Body of pancreas (tissue), 4 donors: ENCODE results near the gene ADK. TPM values are rescaled to one million over a fixed set of nuclear protein-coding genes. Genes with fewer than 3 reads are reported as not detected.
"Not testable (repeated sequence)": the region's sequence is repeated elsewhere in the genome, so short reads cannot be mapped to it uniquely, and the experiment has no call there.

Source experiments
- ATAC-seq: fragments of 150-250 bp; one replicate; pipeline ENCODE4 v1.9.1; 2016
- DNase-seq, 4 donors: peaks; one replicate each; pipeline ENCODE4 v3.0.0-alpha.2; 2019
- H3K27ac ChIP-seq, 4 donors: fragments of 200-600 bp; sonication (generic); 1 replicate in 3 of 4; 2 replicates in 1 of 4; pipeline versions ENCODE4 v1.5.1 to v1.6.1; 2016 to 2019; ENCODE audit warnings: mild to moderate bottlenecking in 1 of 4, mixed read lengths in 1 of 4, moderate library complexity in 1 of 4
- H3K27me3 ChIP-seq, 2 donors: fragments of 200-600 bp; sonication (generic); one replicate each; pipeline ENCODE4 v1.6.0; 2016; ENCODE audit warnings: mild to moderate bottlenecking in 1 of 2
- H3K36me3 ChIP-seq, 2 donors: fragments of 200-600 bp; sonication (generic); replicated peaks in 1 of 2; 2 replicates each; pipeline ENCODE4 v1.5.1; 2016; ENCODE audit warnings: low read depth in 2 of 2; ENCODE audit not compliant: insufficient read depth in 1 of 2
- H3K4me1 ChIP-seq: fragments of 200-600 bp; sonication (generic); one replicate; pipeline ENCODE4 v1.6.0; 2016
- H3K4me3 ChIP-seq, 2 donors: fragments of 200-600 bp; sonication (generic); 1 replicate in 1 of 2; 2 replicates in 1 of 2; pipeline ENCODE4 v1.5.1; 2016 to 2019
- H3K9me3 ChIP-seq, 3 donors: fragments of 200-600 bp; sonication (generic); 1 replicate in 2 of 3; 2 replicates in 1 of 3; pipeline ENCODE4 v1.5.1; 2016
- CTCF ChIP-seq, 7 experiments: fragments of 450-650 bp in 4 of 7; fragments of 200-600 bp in 3 of 7; sonication (generic) in 3 of 7; IDR thresholded peaks; one replicate each; pipeline ENCODE4 v1.5.1; 2016 to 2019; ENCODE audit warnings: antibody characterized with exemption in 7 of 7
- POLR2A ChIP-seq, 3 donors: fragments of 450-650 bp; IDR thresholded peaks; one replicate each; pipeline ENCODE4 v1.6.1; 2016; ENCODE audit warnings: antibody characterized with exemption in 3 of 3, mild to moderate bottlenecking in 2 of 3
- WGBS, 2 donors: methylation state at CpG; one replicate each; pipeline ENCODE4 v1.1.5; 2017; 5-methylcytosine and 5-hydroxymethylcytosine counted together
- intact Hi-C: fragments of 100-400 bp; cut with DNase I; formaldehyde crosslinking; loops from one replicate; pipeline ENCODE4 v1.15.1; 2023
- total RNA-seq, 2 donors: library from RNA; depleted of rRNA; stranded (reverse); fragments of >200 nt; gene quantifications; one replicate each; pipeline ENCODE4 v1.1.0, GENCODE V29; 2016

The ADK gene
- total RNA-seq, 2 donors from 2014 or later, result 12.9 to 18.7 TPM

GRCh38 chr10:74556072-74556705, 405.2 kb downstream of the ADK start:
- WGBS, 2 donors, result 91% methylated on average over 2 of the region's 2 CpGs
- Histone ChIP-seq H3K9me3 (no peaks in the 10 kb centered on the region), H3K27me3 (no peaks in the 10 kb centered on the region), H3K4me3 (no peak overlapping the region), H3K36me3 (no peaks in the 10 kb centered on the region), H3K27ac (no peak overlapping the region), H3K4me1 (no peaks in the 10 kb centered on the region)
- no peak for DNase-seq
- ATAC-seq, result no peak
- intact Hi-C loops, result no loop called here
- no peak for TF ChIP-seq CTCF (IDR thresholded peaks at IDR 0.05)
- TF ChIP-seq POLR2A (IDR thresholded peaks at IDR 0.05), result no peak

- 84 to 87% methylated on average over 1 of the region's 1 CpG for WGBS, 2 donors
- intact Hi-C loops, result no loop called here
- ATAC-seq, result no peak
- Histone ChIP-seq H3K9me3 (no peaks in the 10 kb centered on the region), H3K4me3 (no peak overlapping the region), H3K27ac (no peak overlapping the region), H3K36me3 (no peaks in the 10 kb centered on the region), H3K4me1 (no peaks in the 10 kb centered on the region), H3K27me3 (no peaks in the 10 kb centered on the region)
- no peak for TF ChIP-seq POLR2A (IDR thresholded peaks at IDR 0.05)
- no peak for TF ChIP-seq CTCF (IDR thresholded peaks at IDR 0.05)
- DNase-seq, result no peak
Observed at GRCh38 chr10:74557098-74557497, 406.1 kb downstream of the ADK start.

- DNase-seq (no peak), ATAC-seq (no peak)
- Histone ChIP-seq H3K9me3 (no peaks in the 10 kb centered on the region), H3K4me1 (no peaks in the 10 kb centered on the region), H3K27ac (no peak overlapping the region), H3K27me3 (no peaks in the 10 kb centered on the region), H3K36me3 (no peaks in the 10 kb centered on the region), H3K4me3 (no peak overlapping the region)
- intact Hi-C loops, result no loop called here
- 81 to 90% methylated on average over 3 of the region's 3 CpGs for WGBS, 2 donors
- no peak for TF ChIP-seq CTCF (IDR thresholded peaks at IDR 0.05)
- TF ChIP-seq POLR2A (IDR thresholded peaks at IDR 0.05), result no peak
Observed at GRCh38 chr10:74558403-74558802, 407.4 kb downstream of the ADK start.

- Histone ChIP-seq H3K27ac (no peak overlapping the region), H3K27me3 (no peaks in the 10 kb centered on the region), H3K4me1 (no peaks in the 10 kb centered on the region), H3K4me3 (no peak overlapping the region), H3K9me3 (no peaks in the 10 kb centered on the region), H3K36me3 (no peaks in the 10 kb centered on the region)
- TF ChIP-seq POLR2A (IDR thresholded peaks at IDR 0.05) (no peak), CTCF (IDR thresholded peaks at IDR 0.05) (no peak)
- DNase-seq (no peak), ATAC-seq (no peak)
- 92 to 97% methylated on average over 3 of the region's 3 CpGs for WGBS, 2 donors
- intact Hi-C loops, result no loop called here
Observed at GRCh38 chr10:74558897-74559296, 407.9 kb downstream of the ADK start.

GRCh38 chr10:74568896-74569295, 417.9 kb downstream of the ADK start:
- intact Hi-C loops, H3K27me3 ChIP-seq, DNase-seq, H3K4me3 ChIP-seq, H3K9me3 ChIP-seq, H3K4me1 ChIP-seq, ATAC-seq, H3K36me3 ChIP-seq, H3K27ac ChIP-seq: not testable (repeated sequence)
- WGBS, 2 donors, result 93 to 96% methylated on average over 3 to 4 of the region's 4 CpGs

GRCh38 chr10:74573497-74573896, 422.5 kb downstream of the ADK start:
- intact Hi-C loops, H3K9me3 ChIP-seq, H3K4me3 ChIP-seq, ATAC-seq, H3K27ac ChIP-seq, H3K36me3 ChIP-seq, H3K27me3 ChIP-seq, DNase-seq, H3K4me1 ChIP-seq: not testable (repeated sequence)
- WGBS, 2 donors, result 90 to 94% methylated on average over 9 to 12 of the region's 12 CpGs
